Thyroid gland (tissue), 4 donors: ENCODE measurements around the gene IRX1.

ENCODE experiments used
- POLR2A ChIP-seq, 2 donors: fragments of 450-650 bp; IDR thresholded peaks; one replicate each; pipeline ENCODE4 v1.6.1; 2017; ENCODE audit warnings: antibody characterized with exemption in 2 of 2, mild to moderate bottlenecking in 2 of 2, moderate library complexity in 1 of 2
- TF ChIP-seq, protein P1 (sequence below), 6 experiments: fragments of 200-600 bp in 3 of 6; fragments of 450-650 bp in 3 of 6; sonication (generic) in 3 of 6; IDR thresholded peaks; one replicate each; pipeline ENCODE4 v1.5.1; 2016 to 2019; ENCODE audit warnings: antibody characterized with exemption in 6 of 6, mild to moderate bottlenecking in 2 of 6, inconsistent platforms in 1 of 6, moderate library complexity in 1 of 6

DNA sequence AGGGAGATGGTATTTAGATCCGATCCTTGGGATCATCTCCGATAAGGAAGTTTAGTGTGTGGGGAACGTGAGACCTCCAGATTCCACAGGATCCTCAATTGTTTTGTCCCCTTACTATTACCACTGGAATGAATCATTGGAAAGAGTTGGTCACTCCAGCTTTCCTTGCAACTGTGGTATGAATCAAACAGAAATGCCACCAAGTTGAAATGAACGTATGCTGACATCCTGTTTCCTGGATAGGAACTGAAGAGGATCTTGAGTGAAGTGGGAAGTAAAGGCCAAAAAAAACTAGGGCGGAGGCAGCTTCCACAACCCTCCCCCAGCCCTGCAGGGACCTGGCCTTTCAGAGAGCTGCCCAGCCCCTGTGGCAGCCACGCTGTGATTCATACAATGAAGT is 23.9 kb downstream of the IRX1 start:
- TF ChIP-seq, protein P1, sequence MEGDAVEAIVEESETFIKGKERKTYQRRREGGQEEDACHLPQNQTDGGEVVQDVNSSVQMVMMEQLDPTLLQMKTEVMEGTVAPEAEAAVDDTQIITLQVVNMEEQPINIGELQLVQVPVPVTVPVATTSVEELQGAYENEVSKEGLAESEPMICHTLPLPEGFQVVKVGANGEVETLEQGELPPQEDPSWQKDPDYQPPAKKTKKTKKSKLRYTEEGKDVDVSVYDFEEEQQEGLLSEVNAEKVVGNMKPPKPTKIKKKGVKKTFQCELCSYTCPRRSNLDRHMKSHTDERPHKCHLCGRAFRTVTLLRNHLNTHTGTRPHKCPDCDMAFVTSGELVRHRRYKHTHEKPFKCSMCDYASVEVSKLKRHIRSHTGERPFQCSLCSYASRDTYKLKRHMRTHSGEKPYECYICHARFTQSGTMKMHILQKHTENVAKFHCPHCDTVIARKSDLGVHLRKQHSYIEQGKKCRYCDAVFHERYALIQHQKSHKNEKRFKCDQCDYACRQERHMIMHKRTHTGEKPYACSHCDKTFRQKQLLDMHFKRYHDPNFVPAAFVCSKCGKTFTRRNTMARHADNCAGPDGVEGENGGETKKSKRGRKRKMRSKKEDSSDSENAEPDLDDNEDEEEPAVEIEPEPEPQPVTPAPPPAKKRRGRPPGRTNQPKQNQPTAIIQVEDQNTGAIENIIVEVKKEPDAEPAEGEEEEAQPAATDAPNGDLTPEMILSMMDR (IDR thresholded peaks at IDR 0.05), result no peak
- TF ChIP-seq POLR2A (IDR thresholded peaks at IDR 0.05), result no peak
